Measurements from ENCODE around the gene RAD21L1.

Gene RAD21L1

GRCh38 chr20:1199212-1199873 is 26.5 kb upstream of the RAD21L1 start:
- Histone ChIP-seq H3K36me3 (ENCODE audit: control insufficient read depth, insufficient read depth, low read length) (no peaks in the 10 kb centered on the region), H3K4me3 (ENCODE audit: extremely low read depth, insufficient read depth, low read length, poor library complexity, severe bottlenecking) (no peak overlapping the region), H3K9me3 (ENCODE audit: control insufficient read depth, low read length) (no peaks in the 10 kb centered on the region), H3K4me1 (ENCODE audit: control insufficient read depth, insufficient read depth, low read length, poor library complexity, severe bottlenecking) (no peaks in the 10 kb centered on the region), H3K27ac (ENCODE audit: low read depth, low read length, severe bottlenecking) (no peak overlapping the region)
- 89 to 90% methylated on average over 5 to 6 of the region's 7 CpGs for whole genome bisulfite sequencing, 2 experiments (ENCODE audit: insufficient coverage in 2 of 2)

GRCh38 chr20:1199964-1200363 is 25.9 kb upstream of the RAD21L1 start:
- no peaks in the 10 kb centered on the region for H3K4me1 ChIP-seq (ENCODE audit: control insufficient read depth, insufficient read depth, low read length, poor library complexity, severe bottlenecking)
- H3K27ac ChIP-seq (ENCODE audit: low read depth, low read length, severe bottlenecking): no peak overlapping the region
- WGBS, 2 experiments (ENCODE audit: insufficient coverage in 2 of 2): 86% methylated on average over 1 of the region's 1 CpG; no CpG with 5 or more reads in 1 of the 2 experiments
- H3K36me3 ChIP-seq (ENCODE audit: control insufficient read depth, insufficient read depth, low read length): no peaks in the 10 kb centered on the region
- no peak overlapping the region for H3K4me3 ChIP-seq (ENCODE audit: extremely low read depth, insufficient read depth, low read length, poor library complexity, severe bottlenecking)
- no peaks in the 10 kb centered on the region for H3K9me3 ChIP-seq (ENCODE audit: control insufficient read depth, low read length)

- no peaks in the 10 kb centered on the region for H3K36me3 ChIP-seq (ENCODE audit: control insufficient read depth, insufficient read depth, low read length)
- no peak within 1 kb of the TSS for H3K4me3 ChIP-seq (ENCODE audit: extremely low read depth, insufficient read depth, low read length, poor library complexity, severe bottlenecking)
- H3K27ac ChIP-seq (ENCODE audit: low read depth, low read length, severe bottlenecking): no peak within 1 kb of the TSS
- no peaks in the 10 kb centered on the region for H3K4me1 ChIP-seq (ENCODE audit: control insufficient read depth, insufficient read depth, low read length, poor library complexity, severe bottlenecking)
- H3K9me3 ChIP-seq (ENCODE audit: control insufficient read depth, low read length): no peaks in the 10 kb centered on the region
- 86% methylated on average over 1 to 2 of the region's 5 CpGs for WGBS, 2 experiments (ENCODE audit: insufficient coverage in 2 of 2)
These were observed 22.9 kb upstream of the RAD21L1 start, which contains the start of gene C20orf202 for GRCh38 chr20:1202762-1203504. Gene C20orf202, plus strand, starts transcription at chr20:1203454. Its CDS starts 132 bp downstream, at chr20:1203586.

GRCh38 chr20:1203630-1204029 is 22.2 kb upstream of the RAD21L1 start:
- Histone ChIP-seq H3K4me3 (ENCODE audit: extremely low read depth, insufficient read depth, low read length, poor library complexity, severe bottlenecking) (no peak overlapping the region), H3K4me1 (ENCODE audit: control insufficient read depth, insufficient read depth, low read length, poor library complexity, severe bottlenecking) (no peaks in the 10 kb centered on the region), H3K36me3 (ENCODE audit: control insufficient read depth, insufficient read depth, low read length) (no peaks in the 10 kb centered on the region), H3K27ac (ENCODE audit: low read depth, low read length, severe bottlenecking) (no peak overlapping the region), H3K9me3 (ENCODE audit: control insufficient read depth, low read length) (no peaks in the 10 kb centered on the region)
- whole genome bisulfite sequencing, 2 experiments (ENCODE audit: insufficient coverage in 2 of 2): 90 to 95% methylated on average over 2 to 4 of the region's 5 CpGs

GRCh38 chr20:1204113-1204512 is 21.7 kb upstream of the RAD21L1 start:
- Histone ChIP-seq H3K27ac (ENCODE audit: low read depth, low read length, severe bottlenecking) (no peak overlapping the region), H3K36me3 (ENCODE audit: control insufficient read depth, insufficient read depth, low read length) (no peaks in the 10 kb centered on the region), H3K4me1 (ENCODE audit: control insufficient read depth, insufficient read depth, low read length, poor library complexity, severe bottlenecking) (no peaks in the 10 kb centered on the region), H3K9me3 (ENCODE audit: control insufficient read depth, low read length) (no peaks in the 10 kb centered on the region), H3K4me3 (ENCODE audit: extremely low read depth, insufficient read depth, low read length, poor library complexity, severe bottlenecking) (no peak overlapping the region)
- 94 to 98% methylated on average over 3 to 5 of the region's 5 CpGs for WGBS, 2 experiments (ENCODE audit: insufficient coverage in 2 of 2)

GRCh38 chr20:1204576-1204975 is 21.3 kb upstream of the RAD21L1 start:
- Histone ChIP-seq H3K27ac (ENCODE audit: low read depth, low read length, severe bottlenecking) (no peak overlapping the region), H3K9me3 (ENCODE audit: control insufficient read depth, low read length) (no peaks in the 10 kb centered on the region), H3K4me3 (ENCODE audit: extremely low read depth, insufficient read depth, low read length, poor library complexity, severe bottlenecking) (no peak overlapping the region), H3K4me1 (ENCODE audit: control insufficient read depth, insufficient read depth, low read length, poor library complexity, severe bottlenecking) (no peaks in the 10 kb centered on the region), H3K36me3 (ENCODE audit: control insufficient read depth, insufficient read depth, low read length) (no peaks in the 10 kb centered on the region)
- 100% methylated on average over 1 to 2 of the region's 2 CpGs for WGBS, 2 experiments (ENCODE audit: insufficient coverage in 2 of 2)

GRCh38 chr20:1205802-1206201 is 20.0 kb upstream of the RAD21L1 start:
- Histone ChIP-seq H3K4me1 (ENCODE audit: control insufficient read depth, insufficient read depth, low read length, poor library complexity, severe bottlenecking) (no peaks in the 10 kb centered on the region), H3K36me3 (ENCODE audit: control insufficient read depth, insufficient read depth, low read length) (no peaks in the 10 kb centered on the region), H3K27ac (ENCODE audit: low read depth, low read length, severe bottlenecking) (no peak overlapping the region), H3K9me3 (ENCODE audit: control insufficient read depth, low read length) (no peaks in the 10 kb centered on the region), H3K4me3 (ENCODE audit: extremely low read depth, insufficient read depth, low read length, poor library complexity, severe bottlenecking) (no peak overlapping the region)
- 90 to 93% methylated on average over 3 to 5 of the region's 8 CpGs for WGBS, 2 experiments (ENCODE audit: insufficient coverage in 2 of 2)

- Histone ChIP-seq H3K4me3 (ENCODE audit: extremely low read depth, insufficient read depth, low read length, poor library complexity, severe bottlenecking) (no peak overlapping the region), H3K4me1 (ENCODE audit: control insufficient read depth, insufficient read depth, low read length, poor library complexity, severe bottlenecking) (no peaks in the 10 kb centered on the region), H3K9me3 (ENCODE audit: control insufficient read depth, low read length) (no peaks in the 10 kb centered on the region), H3K36me3 (ENCODE audit: control insufficient read depth, insufficient read depth, low read length) (no peaks in the 10 kb centered on the region), H3K27ac (ENCODE audit: low read depth, low read length, severe bottlenecking) (no peak overlapping the region)
- whole genome bisulfite sequencing, 2 experiments (ENCODE audit: insufficient coverage in 2 of 2): 92 to 94% methylated on average over 9 of the region's 19 CpGs
These were observed 19.3 kb upstream of the RAD21L1 start for GRCh38 chr20:1206366-1207148.

- no peaks in the 10 kb centered on the region for H3K36me3 ChIP-seq (ENCODE audit: control insufficient read depth, insufficient read depth, low read length)
- no peak overlapping the region for H3K4me3 ChIP-seq (ENCODE audit: extremely low read depth, insufficient read depth, low read length, poor library complexity, severe bottlenecking)
- H3K4me1 ChIP-seq (ENCODE audit: control insufficient read depth, insufficient read depth, low read length, poor library complexity, severe bottlenecking): no peaks in the 10 kb centered on the region
- no peak overlapping the region for H3K27ac ChIP-seq (ENCODE audit: low read depth, low read length, severe bottlenecking)
- 80 to 100% methylated on average over 1 to 2 of the region's 3 CpGs for WGBS, 2 experiments (ENCODE audit: insufficient coverage in 2 of 2)
- no peaks in the 10 kb centered on the region for H3K9me3 ChIP-seq (ENCODE audit: control insufficient read depth, low read length)
These were observed 18.5 kb upstream of the RAD21L1 start for GRCh38 chr20:1207293-1207878.
